NCI-H1694 treated with DMSO at 0.1 percent for 48 hours (cell line): ENCODE measurements around the gene RNU6-9.

Source experiments
- DNase-seq: peaks from one replicate; lab custom pipeline; 2025; lab: John Stamatoyannopoulos, UW

The RNU6-9 gene

DNA sequence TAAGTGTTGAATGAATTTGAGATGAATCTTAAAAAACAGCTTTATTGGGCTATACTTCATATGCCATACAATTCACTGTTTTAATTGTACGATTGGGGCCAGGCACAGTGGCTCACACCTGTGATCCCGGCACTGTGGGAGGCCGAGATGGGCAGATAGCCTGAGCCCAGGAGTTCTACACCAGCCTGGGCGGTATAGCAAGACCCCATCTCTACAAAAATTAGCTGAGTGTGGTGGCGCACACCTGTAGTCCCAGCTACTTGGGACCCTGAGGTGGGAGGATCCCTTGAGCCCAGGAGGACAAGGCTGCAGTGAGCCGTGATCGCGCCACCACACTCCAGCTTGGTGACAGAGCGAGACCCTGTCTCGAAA lies 42.9 kb downstream of the RNU6-9 start:
- no peak for DNase-seq

DNA sequence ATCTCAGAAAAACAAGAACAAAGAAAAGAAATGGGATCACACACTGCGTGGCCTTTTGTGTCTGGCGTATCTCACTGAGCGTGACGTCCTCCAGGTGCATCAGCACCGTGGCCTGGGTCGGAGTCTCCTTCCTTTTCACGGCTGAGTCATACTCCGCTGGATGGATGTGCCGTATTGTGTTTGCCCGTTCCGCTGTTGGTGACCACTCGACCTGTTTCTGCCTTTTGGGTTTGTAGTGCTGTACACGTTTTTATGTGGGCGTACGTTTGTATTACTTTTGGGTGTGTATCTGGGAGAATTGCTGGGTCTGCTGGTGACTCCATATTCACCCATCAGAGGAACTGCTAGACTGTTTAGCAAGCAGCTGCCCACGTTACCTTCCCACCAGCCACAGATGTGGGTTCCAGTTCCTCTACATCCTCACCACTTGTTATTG lies 44.0 kb downstream of the RNU6-9 start:
- DNase-seq: no peak

DNA sequence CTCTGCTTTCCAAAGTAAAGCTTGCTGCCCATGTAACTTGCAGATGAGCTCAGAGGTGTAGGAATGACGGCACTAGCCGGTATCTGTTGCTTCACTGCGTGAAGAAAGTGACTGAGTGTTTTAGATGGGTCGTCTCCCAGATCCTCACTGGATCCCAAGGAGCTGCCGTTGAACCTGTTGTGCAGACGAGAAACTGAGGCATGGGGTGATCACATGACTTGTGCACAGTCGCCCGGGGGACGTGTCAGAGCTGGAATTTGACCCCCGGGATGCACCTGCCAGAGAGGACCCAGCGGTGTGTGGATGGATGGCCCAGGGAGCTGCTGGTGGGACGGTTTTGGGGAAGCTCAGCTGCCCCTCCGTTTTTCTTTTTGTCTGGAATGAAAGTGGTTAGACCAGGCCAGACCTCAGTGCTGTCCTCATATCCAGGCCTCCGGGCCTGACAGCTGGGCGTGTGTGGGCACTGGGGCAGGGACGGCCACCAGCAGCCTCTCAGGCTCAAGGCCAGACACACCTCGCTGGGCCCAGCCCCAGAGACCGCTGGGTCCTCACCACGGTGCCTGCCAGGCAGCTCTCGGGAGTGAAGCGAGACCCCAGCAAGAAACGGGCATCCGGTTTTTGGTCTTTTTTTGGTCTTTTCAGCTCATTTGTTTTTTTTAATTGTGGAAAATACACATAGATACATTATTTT lies 45.1 kb downstream of the RNU6-9 start:
- no peak for DNase-seq

- no peak for DNase-seq
Observed at GRCh38 chr19:939439-939838, 46.2 kb downstream of the RNU6-9 start.

- DNase-seq: no peak
Observed at GRCh38 chr19:939922-940321, 46.6 kb downstream of the RNU6-9 start.

- DNase-seq: no peak
Observed at GRCh38 chr19:940591-941291, 47.5 kb downstream of the RNU6-9 start.

DNA sequence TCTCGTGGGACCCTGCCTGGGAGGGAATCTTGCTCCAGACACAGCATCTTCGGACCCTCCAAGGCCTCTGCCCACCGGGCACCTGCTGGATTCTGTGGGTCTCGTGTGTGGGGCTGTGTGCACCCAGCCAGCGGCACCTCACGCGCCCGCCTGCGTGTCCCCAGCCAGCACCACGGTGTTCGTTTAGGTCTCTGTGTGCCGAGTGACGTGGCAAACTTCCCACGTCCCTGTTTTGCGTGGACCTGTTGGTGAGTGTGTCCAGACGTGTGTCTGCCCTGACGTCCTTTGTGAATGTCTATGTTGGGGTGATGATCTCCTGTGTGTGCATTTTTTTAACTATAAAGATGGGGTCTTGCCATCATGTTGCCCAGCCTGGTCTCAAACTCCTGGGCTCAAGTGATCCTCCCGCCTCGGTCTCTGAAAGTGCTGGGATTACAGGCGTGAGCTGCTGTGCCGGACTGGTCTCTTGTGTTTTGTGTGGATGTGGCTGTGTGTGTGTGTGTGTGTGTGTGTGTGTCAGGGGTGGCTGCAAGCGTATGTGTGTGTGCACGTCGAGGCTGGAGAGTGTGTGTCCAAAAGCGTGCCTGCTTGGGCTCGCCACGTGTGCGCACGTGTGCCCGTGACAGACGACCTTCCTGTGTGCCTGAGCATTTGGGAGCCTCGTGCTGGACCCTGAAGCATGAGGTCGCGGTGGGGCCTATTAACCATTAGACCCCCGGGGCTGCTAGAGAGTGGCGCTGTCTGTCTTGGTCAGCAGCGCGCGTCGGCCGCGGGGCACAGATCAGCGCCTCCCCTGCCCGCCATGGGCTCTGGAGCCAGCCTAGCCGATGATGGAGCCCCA lies 48.2 kb downstream of the RNU6-9 start:
- no peak for DNase-seq

DNA sequence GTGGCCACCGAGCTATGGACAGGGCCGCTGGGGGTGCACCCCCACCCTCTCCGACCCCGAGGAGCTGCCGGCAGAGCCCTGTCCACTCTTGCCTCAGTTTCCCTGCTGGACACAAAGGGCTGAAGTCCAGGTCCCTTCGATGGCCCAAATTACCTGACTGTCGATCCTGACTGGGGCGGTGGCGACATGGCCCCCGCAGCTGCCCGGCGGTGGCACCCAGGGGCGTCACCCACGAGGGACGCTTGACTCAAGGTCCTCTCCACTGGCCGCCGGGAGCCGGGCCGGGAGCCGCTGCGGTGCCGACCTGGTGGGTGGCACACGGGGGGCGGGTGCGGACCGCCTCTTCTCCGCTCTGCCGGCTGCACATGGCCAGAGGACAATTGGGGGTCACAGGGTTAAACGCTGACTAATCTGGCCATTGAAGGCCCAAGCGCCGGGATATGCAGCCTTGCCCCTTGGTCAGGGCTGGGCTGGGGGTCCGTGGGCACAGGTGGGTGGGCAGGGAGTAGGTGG lies 48.9 kb downstream of the RNU6-9 start:
- DNase-seq: no peak
